Gastrocnemius medialis (tissue), 4 donors: ENCODE measurements around the gene SULT1C2. TPM values are rescaled to one million over a fixed set of nuclear protein-coding genes. Genes with fewer than 3 reads are reported as not detected.

ENCODE experiments used
- ATAC-seq, 2 donors: fragments of 150-250 bp; one replicate each; pipeline ENCODE4 v1.9.1; 2016
- DNase-seq, 2 donors: peaks; one replicate each; pipeline ENCODE4 v3.0.0-alpha.2; 2019
- H3K27ac ChIP-seq, 4 donors: fragments of 200-600 bp; sonication (generic); 1 replicate in 1 of 4; 2 replicates in 3 of 4; pipeline ENCODE4 v1.5.1; 2016 to 2018; ENCODE audit warnings: mild to moderate bottlenecking in 2 of 4, moderate library complexity in 1 of 4
- H3K27me3 ChIP-seq, 3 donors: fragments of 200-600 bp; sonication (generic) in 2 of 3; 1 replicate in 1 of 3; 2 replicates in 2 of 3; pipeline versions ENCODE4 v1.5.1 to v1.6.0; 2016 to 2019; ENCODE audit warnings: mild to moderate bottlenecking in 1 of 3, moderate library complexity in 1 of 3
- H3K36me3 ChIP-seq, 2 donors: fragments of 200-600 bp; sonication (generic) in 1 of 2; one replicate each; pipeline ENCODE4 v1.5.1; 2017 to 2018
- H3K4me1 ChIP-seq, 2 donors: fragments of 200-600 bp; sonication (generic) in 1 of 2; one replicate each; pipeline ENCODE4 v1.5.1; 2016 to 2017; ENCODE audit warnings: mild to moderate bottlenecking in 2 of 2
- H3K4me3 ChIP-seq, 4 donors: fragments of 200-600 bp; sonication (generic) in 3 of 4; 1 replicate in 1 of 4; 2 replicates in 3 of 4; pipeline ENCODE4 v1.5.1; 2016 to 2019; ENCODE audit warnings: mild to moderate bottlenecking in 2 of 4
- H3K9me3 ChIP-seq, 3 donors: fragments of 200-600 bp; sonication (generic) in 2 of 3; 1 replicate in 1 of 3; 2 replicates in 2 of 3; pipeline ENCODE4 v1.5.1; 2016 to 2019
- POLR2A ChIP-seq, 2 donors: fragments of 450-650 bp; IDR thresholded peaks; one replicate each; pipeline ENCODE4 v1.6.1; 2017; ENCODE audit warnings: antibody characterized with exemption in 2 of 2, mild to moderate bottlenecking in 2 of 2, moderate library complexity in 2 of 2
- in situ Hi-C, 4 donors: fragments of 200-750 bp; cut with MboI; loops; one replicate each; pipeline versions ENCODE4 v1.15.0 to v1.8.0; 2017; ENCODE audit warnings: low sequenced_read_pairs in 4 of 4
- intact Hi-C: fragments of 100-400 bp; cut with DNase I; formaldehyde crosslinking; loops from one replicate; pipeline ENCODE4 v1.15.1; 2023; ENCODE audit warnings: low total_unique reads
- total RNA-seq, 4 donors: library from RNA; depleted of rRNA; stranded (reverse); fragments of >200 nt; gene quantifications; one replicate each; pipeline versions ENCODE4 v1.1.0 to v1.2.3, GENCODE V29; 2016
- TF ChIP-seq, protein P1 (sequence below), 5 experiments: fragments of 450-650 bp in 3 of 5; fragments of 200-600 bp in 2 of 5; sonication (generic) in 2 of 5; IDR thresholded peaks in 4 of 5; conservative IDR thresholded peaks in 1 of 5; 1 replicate in 4 of 5; 2 replicates in 1 of 5; pipeline ENCODE4 v1.5.1; 2016 to 2019; ENCODE audit warnings: antibody characterized with exemption in 5 of 5, mild to moderate bottlenecking in 3 of 5, moderate library complexity in 3 of 5

Gene SULT1C2
- total RNA-seq, 4 donors from 2014 or later = 0.10 to 3.2 TPM; not detected in 2

DNA sequence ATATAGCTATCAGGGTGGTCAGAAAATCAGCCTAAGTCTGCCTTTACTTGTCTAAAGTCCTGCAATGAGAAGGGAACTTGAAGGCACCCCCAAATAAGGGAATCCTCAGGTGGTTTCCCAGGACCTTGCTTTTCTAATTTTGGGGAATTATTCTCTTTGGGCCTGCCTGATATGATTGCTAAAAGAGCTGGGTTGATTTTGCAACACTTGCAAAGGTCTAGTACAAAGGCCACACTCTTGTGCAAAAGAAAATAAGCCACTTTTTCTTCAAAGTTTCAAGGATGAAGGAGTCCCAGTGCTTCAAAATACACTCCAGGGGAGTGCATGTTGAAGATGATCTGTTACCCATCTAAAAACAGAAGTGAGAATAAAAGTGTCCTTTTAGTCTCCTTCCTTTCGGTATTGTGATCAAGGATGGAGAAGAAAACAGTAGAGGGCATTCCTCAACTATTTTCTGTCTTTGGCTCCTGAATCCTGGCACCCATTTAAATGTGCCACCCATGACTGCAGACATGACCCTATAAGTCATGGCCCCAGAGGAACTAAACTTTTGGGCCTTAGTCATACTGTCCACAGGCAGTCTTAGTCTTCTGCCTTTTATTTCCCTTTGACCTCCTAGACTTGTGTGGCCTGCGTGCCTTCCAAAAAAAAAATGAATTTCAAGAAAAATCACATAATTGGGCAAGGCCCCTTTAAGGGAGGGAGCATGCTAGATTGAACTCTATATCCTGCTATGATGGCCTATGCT lies 43.9 kb upstream of the SULT1C2 start:
- ATAC-seq = no peak
- Histone ChIP-seq H3K27ac (no peak overlapping the region), H3K9me3 (no peaks in the 10 kb centered on the region), H3K4me3 (no peak overlapping the region), H3K27me3 (no peaks in the 10 kb centered on the region), H3K36me3 (no peaks in the 10 kb centered on the region), H3K4me1 (no peaks in the 10 kb centered on the region)
- no peak for DNase-seq
- in situ Hi-C loops (no loop called here), intact Hi-C loops (no loop called here)
- no peak for TF ChIP-seq POLR2A (IDR thresholded peaks at IDR 0.05)
- TF ChIP-seq, protein P1, sequence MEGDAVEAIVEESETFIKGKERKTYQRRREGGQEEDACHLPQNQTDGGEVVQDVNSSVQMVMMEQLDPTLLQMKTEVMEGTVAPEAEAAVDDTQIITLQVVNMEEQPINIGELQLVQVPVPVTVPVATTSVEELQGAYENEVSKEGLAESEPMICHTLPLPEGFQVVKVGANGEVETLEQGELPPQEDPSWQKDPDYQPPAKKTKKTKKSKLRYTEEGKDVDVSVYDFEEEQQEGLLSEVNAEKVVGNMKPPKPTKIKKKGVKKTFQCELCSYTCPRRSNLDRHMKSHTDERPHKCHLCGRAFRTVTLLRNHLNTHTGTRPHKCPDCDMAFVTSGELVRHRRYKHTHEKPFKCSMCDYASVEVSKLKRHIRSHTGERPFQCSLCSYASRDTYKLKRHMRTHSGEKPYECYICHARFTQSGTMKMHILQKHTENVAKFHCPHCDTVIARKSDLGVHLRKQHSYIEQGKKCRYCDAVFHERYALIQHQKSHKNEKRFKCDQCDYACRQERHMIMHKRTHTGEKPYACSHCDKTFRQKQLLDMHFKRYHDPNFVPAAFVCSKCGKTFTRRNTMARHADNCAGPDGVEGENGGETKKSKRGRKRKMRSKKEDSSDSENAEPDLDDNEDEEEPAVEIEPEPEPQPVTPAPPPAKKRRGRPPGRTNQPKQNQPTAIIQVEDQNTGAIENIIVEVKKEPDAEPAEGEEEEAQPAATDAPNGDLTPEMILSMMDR (IDR thresholded peaks at IDR 0.05 in 4 of 5, conservative IDR thresholded peaks at IDR 0.05 in 1 of 5) = no peak

DNA sequence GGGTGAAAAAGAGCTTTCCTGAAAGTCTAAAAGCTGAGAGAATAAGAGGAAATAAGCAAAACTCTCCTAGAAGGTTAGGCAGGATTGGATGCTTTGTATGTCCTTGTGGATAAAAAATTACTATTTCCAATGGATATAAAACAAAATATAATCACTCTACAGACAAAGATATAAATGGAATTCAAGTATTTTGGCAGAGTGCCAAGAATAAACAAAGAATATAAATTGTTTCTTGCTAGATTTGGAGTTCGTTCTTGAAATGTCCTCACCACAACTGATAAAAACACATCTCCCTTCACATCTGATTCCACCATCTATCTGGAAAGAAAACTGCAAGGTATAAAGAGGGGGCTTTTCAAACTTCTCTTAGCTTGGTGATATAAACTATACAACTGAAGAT lies 35.6 kb upstream of the SULT1C2 start:
- DNase-seq (no peak), ATAC-seq (no peak)
- Histone ChIP-seq H3K4me1 (no peaks in the 10 kb centered on the region), H3K27ac (no peak overlapping the region), H3K27me3 (no peaks in the 10 kb centered on the region), H3K4me3 (no peak overlapping the region), H3K36me3 (no peaks in the 10 kb centered on the region), H3K9me3 (no peaks in the 10 kb centered on the region)
- no peak for TF ChIP-seq POLR2A (IDR thresholded peaks at IDR 0.05)
- TF ChIP-seq, protein P1 (IDR thresholded peaks at IDR 0.05 in 4 of 5, conservative IDR thresholded peaks at IDR 0.05 in 1 of 5) = no peak
- in situ Hi-C loops = no loop called here
- intact Hi-C loops = no loop called here

DNA sequence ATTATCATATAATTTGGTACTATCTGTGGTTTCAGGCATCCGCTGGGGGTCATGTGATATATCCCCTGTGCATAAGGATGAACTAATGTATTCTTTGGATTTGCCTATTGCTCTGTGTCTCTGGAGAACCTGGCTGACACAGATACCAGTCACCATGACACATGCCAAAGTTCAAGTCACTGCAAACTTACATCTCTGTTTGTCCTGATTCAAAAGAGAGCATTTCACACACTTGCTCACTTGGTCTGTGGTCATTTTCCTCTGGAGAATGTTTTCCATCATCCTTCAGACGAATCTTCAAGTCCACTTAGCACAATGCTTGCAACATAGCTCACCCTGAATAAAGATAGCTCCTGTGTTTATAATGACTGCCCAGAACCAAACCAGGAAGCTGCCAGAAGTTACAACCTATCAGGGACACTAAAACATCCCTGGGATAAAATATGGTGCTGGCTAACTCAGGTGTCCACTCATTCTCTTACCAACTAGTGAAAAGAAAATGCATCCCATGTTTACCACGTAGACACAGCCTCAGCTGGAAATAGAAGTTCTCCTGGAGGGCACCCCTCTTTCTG lies 30.9 kb upstream of the SULT1C2 start:
- H3K27me3 ChIP-seq = no peaks in the 10 kb centered on the region
- no peaks in the 10 kb centered on the region for H3K9me3 ChIP-seq
- DNase-seq = no peak
- no peak overlapping the region for H3K4me3 ChIP-seq
- intact Hi-C loops = no loop called here
- in situ Hi-C loops = no loop called here
- H3K27ac ChIP-seq = no peak overlapping the region
- ATAC-seq = no peak
- H3K4me1 ChIP-seq = no peaks in the 10 kb centered on the region
- H3K36me3 ChIP-seq = no peaks in the 10 kb centered on the region
- TF ChIP-seq POLR2A (IDR thresholded peaks at IDR 0.05) = no peak
- TF ChIP-seq, protein P1 (IDR thresholded peaks at IDR 0.05 in 4 of 5, conservative IDR thresholded peaks at IDR 0.05 in 1 of 5) = no peak

DNA sequence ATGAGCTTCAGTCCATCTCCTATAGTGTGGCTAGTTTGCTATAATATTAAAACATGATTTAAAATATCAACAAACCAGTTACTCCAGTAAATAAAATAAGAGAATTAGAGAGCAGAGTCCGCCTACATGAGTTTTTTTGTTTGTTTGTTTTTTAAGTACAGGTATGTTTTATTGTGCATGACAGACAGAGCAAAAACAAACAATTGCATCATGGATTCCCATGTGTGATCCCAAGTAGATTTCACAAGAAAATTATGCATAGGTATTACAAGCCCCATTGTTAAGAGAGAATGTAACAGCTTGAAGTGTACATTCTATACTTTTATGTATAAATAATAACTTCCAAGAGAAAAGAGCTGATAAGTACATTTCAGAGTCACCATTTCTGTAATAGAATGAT lies 27.9 kb upstream of the SULT1C2 start:
- intact Hi-C loops (no loop called here), in situ Hi-C loops (no loop called here)
- Histone ChIP-seq H3K4me1 (no peaks in the 10 kb centered on the region), H3K9me3 (no peaks in the 10 kb centered on the region), H3K27ac (no peak overlapping the region), H3K27me3 (no peaks in the 10 kb centered on the region), H3K36me3 (no peaks in the 10 kb centered on the region), H3K4me3 (no peak overlapping the region)
- TF ChIP-seq POLR2A (IDR thresholded peaks at IDR 0.05) = no peak
- TF ChIP-seq, protein P1 (IDR thresholded peaks at IDR 0.05 in 4 of 5, conservative IDR thresholded peaks at IDR 0.05 in 1 of 5) = no peak
- ATAC-seq (no peak), DNase-seq (no peak)
